ENCODE measurements around the gene SORCS1. TPM values are rescaled to one million over a fixed set of nuclear protein-coding genes. Genes with fewer than 3 reads are reported as not detected.

The SORCS1 gene
- total and polyA plus RNA-seq, 2 experiments from 2014 or later, result not detected

DNA sequence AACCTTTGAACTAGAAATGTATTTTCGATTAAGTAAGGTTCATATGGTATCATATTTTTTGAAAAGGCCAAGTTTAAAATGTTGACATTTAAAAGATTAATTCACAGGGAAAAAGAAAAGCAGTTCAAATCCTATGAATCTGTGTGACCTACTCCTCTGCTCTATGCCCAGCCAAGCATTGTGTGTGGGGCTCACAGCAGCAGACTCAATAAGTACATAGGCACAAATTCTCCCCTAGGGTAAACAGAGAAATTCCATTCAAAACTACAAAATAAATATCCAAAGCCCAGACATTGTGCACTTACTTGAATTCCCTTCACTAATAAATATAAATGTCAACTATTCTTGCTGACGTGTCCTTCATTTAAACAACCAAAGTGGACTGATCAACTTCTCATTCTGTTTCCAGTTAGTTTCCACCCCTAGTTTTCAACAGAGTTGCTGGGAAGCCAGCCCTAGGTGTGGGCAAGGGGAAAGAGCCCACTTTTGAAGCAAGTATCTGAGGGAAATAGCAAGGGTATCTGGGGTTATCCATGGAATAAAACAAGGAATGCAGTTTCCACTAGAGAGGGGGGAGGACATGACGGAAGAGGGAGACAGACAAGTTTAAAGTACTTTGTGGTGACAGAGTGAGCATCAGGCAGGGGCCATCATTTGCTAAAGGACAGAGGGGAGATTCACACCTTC lies 533.3 kb downstream of the SORCS1 start:
- Histone ChIP-seq H3K36me3 (ENCODE audit: low read depth) (no peaks in the 10 kb centered on the region), H2AFZ (no peak overlapping the region), H3F3A (ENCODE audit: insufficient read depth) (no peaks in the 10 kb centered on the region), H3K9me3 (ENCODE audit: low read depth) (no peaks in the 10 kb centered on the region), H3K4me1 (ENCODE audit: insufficient read depth) (no peaks in the 10 kb centered on the region), H3K4me3 (no peak overlapping the region), H3K27me3 (replicated peaks; ENCODE audit: insufficient read depth) (no peaks in the 10 kb centered on the region), H4K20me1 (ENCODE audit: insufficient read depth) (no peaks in the 10 kb centered on the region), H3K9ac (no peak overlapping the region), H3K4me2 (ENCODE audit: unreplicated experiment) (no peak overlapping the region), H3K27ac (no peak overlapping the region), H3K9me2 (ENCODE audit: insufficient read depth) (no peaks in the 10 kb centered on the region), H3K79me2 (ENCODE audit: insufficient read depth) (no peaks in the 10 kb centered on the region)
- in situ Hi-C loops (cut with MboI), result no loop called here
- no peak for TF ChIP-seq EZH2phosphoT487 (IDR thresholded peaks at IDR 0.05; ENCODE audit: insufficient read depth, low read depth)
- no peak for TF ChIP-seq EZH2 (IDR thresholded peaks at IDR 0.05; ENCODE audit: insufficient read depth, poor library complexity, severe bottlenecking)
- no peak for DNase-seq
- WGBS, 2 experiments (ENCODE audit: low coverage in 1 of 2, low lambda C conversion rate in 2 of 2, missing lambda C conversion rate in 2 of 2), result 49 to 53% methylated on average over 3 of the region's 3 CpGs

DNA sequence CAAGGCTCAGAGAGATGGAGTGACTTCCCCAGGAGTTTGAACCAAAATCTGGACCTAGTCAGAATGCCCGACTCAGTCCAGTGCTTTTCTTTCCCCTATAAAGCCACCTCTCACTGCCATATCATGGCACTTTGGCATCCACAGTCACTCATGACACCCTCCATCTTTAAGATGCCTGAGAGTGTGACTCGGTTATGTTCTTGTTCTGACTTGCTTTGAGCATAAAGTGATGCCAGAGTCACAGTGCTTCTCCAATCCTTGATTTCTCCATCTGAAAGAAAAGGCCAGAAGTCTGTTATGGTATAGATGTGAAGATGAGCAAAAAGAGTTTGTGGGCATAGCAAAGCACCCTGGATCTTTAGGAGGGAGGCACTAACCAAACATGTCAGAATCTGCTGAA lies 538.1 kb downstream of the SORCS1 start:
- WGBS, 2 experiments (ENCODE audit: low coverage in 1 of 2, low lambda C conversion rate in 2 of 2, missing lambda C conversion rate in 2 of 2), result 33 to 42% methylated on average over 2 of the region's 2 CpGs
- TF ChIP-seq EZH2 (IDR thresholded peaks at IDR 0.05; ENCODE audit: insufficient read depth, poor library complexity, severe bottlenecking), result no peak
- no peaks in the 10 kb centered on the region for H3F3A ChIP-seq (ENCODE audit: insufficient read depth)
- H3K4me3 ChIP-seq, result no peak overlapping the region
- H3K4me1 ChIP-seq (ENCODE audit: insufficient read depth), result no peaks in the 10 kb centered on the region
- H3K79me2 ChIP-seq (ENCODE audit: insufficient read depth), result no peaks in the 10 kb centered on the region
- no peak overlapping the region for H3K9ac ChIP-seq
- H4K20me1 ChIP-seq (ENCODE audit: insufficient read depth), result no peaks in the 10 kb centered on the region
- H3K4me2 ChIP-seq (ENCODE audit: unreplicated experiment), result no peak overlapping the region
- H3K9me2 ChIP-seq (ENCODE audit: insufficient read depth), result no peaks in the 10 kb centered on the region
- no peaks in the 10 kb centered on the region for H3K36me3 ChIP-seq (ENCODE audit: low read depth)
- H3K9me3 ChIP-seq (ENCODE audit: low read depth), result no peaks in the 10 kb centered on the region
- no peak overlapping the region for H3K27ac ChIP-seq
- H3K27me3 ChIP-seq (replicated peaks; ENCODE audit: insufficient read depth), result no peaks in the 10 kb centered on the region; the same call in 1 of the 2 replicates
- no peak overlapping the region for H2AFZ ChIP-seq
- no peak for DNase-seq
- in situ Hi-C loops (cut with MboI), result no loop called here

DNA sequence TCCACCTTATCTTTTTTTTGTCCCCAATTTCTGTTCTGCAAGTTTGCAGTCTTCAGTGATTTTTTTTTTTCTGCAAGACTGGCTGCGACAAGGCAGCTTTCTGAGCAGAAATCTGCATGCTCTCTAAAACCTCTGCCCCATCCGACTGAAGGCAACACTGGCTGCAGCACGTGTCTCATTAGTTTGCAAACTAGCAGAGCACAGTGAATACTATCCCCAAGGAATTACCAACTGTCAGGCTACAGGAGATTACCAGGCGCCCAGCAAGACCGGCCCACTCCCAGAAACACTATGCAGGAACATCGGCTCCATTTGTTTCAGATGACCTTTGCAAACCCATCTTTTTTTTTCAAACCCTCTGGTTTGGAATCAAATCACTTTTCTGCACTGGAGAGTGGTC lies 538.8 kb downstream of the SORCS1 start:
- H4K20me1 ChIP-seq (ENCODE audit: insufficient read depth), result no peaks in the 10 kb centered on the region
- no peaks in the 10 kb centered on the region for H3K79me2 ChIP-seq (ENCODE audit: insufficient read depth)
- no peak for TF ChIP-seq EZH2phosphoT487 (IDR thresholded peaks at IDR 0.05; ENCODE audit: insufficient read depth, low read depth)
- TF ChIP-seq EZH2 (IDR thresholded peaks at IDR 0.05; ENCODE audit: insufficient read depth, poor library complexity, severe bottlenecking), result no peak
- in situ Hi-C loops (cut with MboI), result no loop called here
- no peaks in the 10 kb centered on the region for H3K36me3 ChIP-seq (ENCODE audit: low read depth)
- H3K27ac ChIP-seq, result no peak overlapping the region
- no peaks in the 10 kb centered on the region for H3K4me1 ChIP-seq (ENCODE audit: insufficient read depth)
- no peak overlapping the region for H2AFZ ChIP-seq
- no peaks in the 10 kb centered on the region for H3K9me3 ChIP-seq (ENCODE audit: low read depth)
- H3K9ac ChIP-seq, result no peak overlapping the region
- DNase-seq, result no peak
- H3K4me2 ChIP-seq (ENCODE audit: unreplicated experiment), result no peak overlapping the region
- no peaks in the 10 kb centered on the region for H3K9me2 ChIP-seq (ENCODE audit: insufficient read depth)
- no peak overlapping the region for H3K4me3 ChIP-seq
- no peaks in the 10 kb centered on the region for H3F3A ChIP-seq (ENCODE audit: insufficient read depth)
- 48 to 50% methylated on average over 6 of the region's 6 CpGs for WGBS, 2 experiments (ENCODE audit: low coverage in 1 of 2, low lambda C conversion rate in 2 of 2, missing lambda C conversion rate in 2 of 2)
- H3K27me3 ChIP-seq (replicated peaks; ENCODE audit: insufficient read depth), result no peaks in the 10 kb centered on the region; the same call in 1 of the 2 replicates

DNA sequence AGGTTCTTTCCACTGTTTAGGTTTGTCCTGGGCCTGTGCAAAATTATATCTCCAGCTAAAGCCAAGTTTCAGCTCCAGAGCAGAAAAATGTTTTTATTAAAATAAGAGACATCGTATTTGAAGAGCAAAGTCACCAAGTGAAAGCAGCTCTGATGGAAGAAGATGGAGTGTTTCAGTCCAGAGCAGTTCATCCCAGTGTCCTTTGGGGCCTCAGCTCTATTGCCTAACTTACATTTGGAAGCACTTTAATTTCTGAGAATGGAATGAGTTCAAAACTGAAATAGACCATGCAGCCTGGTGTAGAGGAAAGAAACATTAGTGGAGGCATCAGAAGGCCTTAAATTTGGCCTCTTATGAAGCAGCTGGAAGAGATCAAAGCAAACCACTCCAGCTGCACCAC lies 545.2 kb downstream of the SORCS1 start:
- no peak for DNase-seq
- Histone ChIP-seq H3K9me2 (ENCODE audit: insufficient read depth) (no peaks in the 10 kb centered on the region), H3K79me2 (ENCODE audit: insufficient read depth) (no peaks in the 10 kb centered on the region), H3F3A (ENCODE audit: insufficient read depth) (no peaks in the 10 kb centered on the region), H3K9ac (no peak overlapping the region), H3K4me3 (no peak overlapping the region), H3K4me1 (ENCODE audit: insufficient read depth) (no peaks in the 10 kb centered on the region), H3K27me3 (replicated peaks; ENCODE audit: insufficient read depth) (no peaks in the 10 kb centered on the region; the same call in 1 of the 2 replicates), H3K4me2 (ENCODE audit: unreplicated experiment) (no peak overlapping the region), H3K9me3 (ENCODE audit: low read depth) (no peaks in the 10 kb centered on the region), H2AFZ (no peak overlapping the region), H3K27ac (no peak overlapping the region), H3K36me3 (ENCODE audit: low read depth) (no peaks in the 10 kb centered on the region), H4K20me1 (ENCODE audit: insufficient read depth) (no peaks in the 10 kb centered on the region)
- 16 to 19% methylated on average over 1 of the region's 1 CpG for WGBS, 2 experiments (ENCODE audit: low coverage in 1 of 2, low lambda C conversion rate in 2 of 2, missing lambda C conversion rate in 2 of 2)
- in situ Hi-C loops (cut with MboI), result no loop called here
- TF ChIP-seq EZH2phosphoT487 (IDR thresholded peaks at IDR 0.05; ENCODE audit: insufficient read depth, low read depth) (no peak), EZH2 (IDR thresholded peaks at IDR 0.05; ENCODE audit: insufficient read depth, poor library complexity, severe bottlenecking) (no peak)

Measured in GM23248 (cell line).